Activated CD8-positive, alpha-beta memory T cell treated with anti-CD3 and anti-CD28 coated beads for 24 hours (primary cell): ENCODE measurements around the gene ANXA2.

Experiments used
- DNase-seq: peaks from one replicate; pipeline ENCODE4 v3.0.0-alpha.2; 2020

Gene ANXA2

GRCh38 chr15:60386615-60387014, 11.2 kb downstream of the ANXA2 start:
- no peak for DNase-seq

GRCh38 chr15:60385620-60386552, 11.9 kb downstream of the ANXA2 start:
- no peak for DNase-seq

- DNase-seq, result no peak
Observed at GRCh38 chr15:60384526-60385126, 13.2 kb downstream of the ANXA2 start.

GRCh38 chr15:60384053-60384452, 13.7 kb downstream of the ANXA2 start:
- no peak for DNase-seq

- DNase-seq, result no peak
Observed at GRCh38 chr15:60382773-60383674, 14.8 kb downstream of the ANXA2 start.

GRCh38 chr15:60381148-60381788, 16.5 kb downstream of the ANXA2 start:
- DNase-seq, result no peak

GRCh38 chr15:60379525-60380274, 18.1 kb downstream of the ANXA2 start:
- no peak for DNase-seq

GRCh38 chr15:60379185-60379524, 18.6 kb downstream of the ANXA2 start:
- DNase-seq, result no peak

GRCh38 chr15:60376677-60377095, 21.1 kb downstream of the ANXA2 start:
- DNase-seq, result no peak

- DNase-seq, result no peak
Observed at GRCh38 chr15:60375306-60375705, 22.5 kb downstream of the ANXA2 start.

GRCh38 chr15:60374628-60375081, 23.1 kb downstream of the ANXA2 start:
- no peak for DNase-seq

- no peak for DNase-seq
Observed at GRCh38 chr15:60374209-60374608, 23.6 kb downstream of the ANXA2 start.

- no peak for DNase-seq
Observed at GRCh38 chr15:60373745-60374144, 24.0 kb downstream of the ANXA2 start.

GRCh38 chr15:60373327-60373726, 24.5 kb downstream of the ANXA2 start:
- DNase-seq, result no peak

GRCh38 chr15:60372756-60373155, 25.0 kb downstream of the ANXA2 start:
- DNase-seq, result no peak

- DNase-seq, result no peak
Observed at GRCh38 chr15:60372227-60372626, 25.6 kb downstream of the ANXA2 start.

GRCh38 chr15:60371175-60372051, 26.4 kb downstream of the ANXA2 start:
- DNase-seq, result no peak

GRCh38 chr15:60370869-60371136, 27.0 kb downstream of the ANXA2 start:
- no peak for DNase-seq

- no peak for DNase-seq
Observed at GRCh38 chr15:60370105-60370868, 27.5 kb downstream of the ANXA2 start.

- DNase-seq, result no peak
Observed at GRCh38 chr15:60369696-60370095, 28.1 kb downstream of the ANXA2 start.

- no peak for DNase-seq
Observed at GRCh38 chr15:60364612-60364924, 33.2 kb downstream of the ANXA2 start.
